GM21717 (cell line): ENCODE measurements around the gene ABCA3.
A peak's percentile ranks its signal among the peaks of the same experiment; 100 is the strongest.
"Not testable (repeated sequence)": the region's sequence is repeated elsewhere in the genome, so short reads cannot be mapped to it uniquely, and the experiment has no call there.

Source experiments
- ATAC-seq: cut with Tn5 transposase; IDR thresholded peaks from one replicate; pipeline ENCODE4 v1.9.1; 2021; ENCODE audit warnings: mild to moderate bottlenecking, moderate library complexity; ENCODE audit not compliant: unreplicated experiment

The ABCA3 gene

GRCh38 chr16:2340564-2341455, at the start of gene ABCA3:
TSS of gene ABCA3 (minus strand) at chr16:2340728. CDS start at chr16:2326466, 14,262 bp downstream.
- ATAC-seq = peak; percentile 60

GRCh38 chr16:2388875-2389433, 48.4 kb upstream of the ABCA3 start:
- ATAC-seq = no peak

- no peak for ATAC-seq
These were observed 47.8 kb upstream of the ABCA3 start for GRCh38 chr16:2388139-2388874.

GRCh38 chr16:2386990-2387389, 46.5 kb upstream of the ABCA3 start:
- no peak for ATAC-seq

- not testable (repeated sequence) for ATAC-seq
These were observed 45.5 kb upstream of the ABCA3 start for GRCh38 chr16:2385982-2386381.

- no peak for ATAC-seq
These were observed 44.8 kb upstream of the ABCA3 start for GRCh38 chr16:2385190-2385836.

GRCh38 chr16:2384426-2384825, 43.9 kb upstream of the ABCA3 start:
- ATAC-seq = no peak

GRCh38 chr16:2383501-2383900, 43.0 kb upstream of the ABCA3 start:
- ATAC-seq = no peak

GRCh38 chr16:2374644-2375043, 34.1 kb upstream of the ABCA3 start:
- ATAC-seq = no peak

- ATAC-seq = no peak
These were observed 32.6 kb upstream of the ABCA3 start for GRCh38 chr16:2373176-2373575.

- ATAC-seq = no peak
These were observed 32.2 kb upstream of the ABCA3 start for GRCh38 chr16:2372684-2373083.

- ATAC-seq = no peak
These were observed 30.9 kb upstream of the ABCA3 start for GRCh38 chr16:2371421-2371820.

GRCh38 chr16:2370721-2371120, 30.2 kb upstream of the ABCA3 start:
- ATAC-seq = no peak

GRCh38 chr16:2366660-2367309, 26.3 kb upstream of the ABCA3 start:
- ATAC-seq = no peak

- no peak for ATAC-seq
These were observed 25.1 kb upstream of the ABCA3 start for GRCh38 chr16:2365397-2366294.

- ATAC-seq = no peak
These were observed 24.2 kb upstream of the ABCA3 start for GRCh38 chr16:2364638-2365210.

GRCh38 chr16:2362218-2362617, 21.7 kb upstream of the ABCA3 start:
- ATAC-seq = no peak

GRCh38 chr16:2361129-2361528, 20.6 kb upstream of the ABCA3 start:
- ATAC-seq = no peak

GRCh38 chr16:2359919-2360318, 19.4 kb upstream of the ABCA3 start:
- no peak for ATAC-seq
